H9 (cell line): ENCODE results near the gene CRMP1. TPM values are rescaled to one million over a fixed set of nuclear protein-coding genes. Genes with fewer than 3 reads are reported as not detected.

Experiments used
- DNase-seq: peaks from one replicate; pipeline ENCODE4 v3.0.0-alpha.2; 2017
- H2AFZ ChIP-seq: one replicate; pipeline ENCODE4 v1.6.1; 2013; ENCODE audit warnings: mild to moderate bottlenecking, low read length, control low read depth, moderate library complexity
- H2AK5ac ChIP-seq: 2 replicates; pipeline ENCODE4 v1.6.1; 2013; ENCODE audit warnings: low read length, control low read depth, mixed read lengths; ENCODE audit not compliant: insufficient read length
- H2BK120ac ChIP-seq: one replicate; pipeline ENCODE4 v1.6.1; 2013; ENCODE audit warnings: low read depth, mild to moderate bottlenecking, low read length, control low read depth, inconsistent platforms; ENCODE audit not compliant: poor library complexity, severe bottlenecking
- H2BK12ac ChIP-seq: 2 replicates; pipeline ENCODE4 v1.6.1; 2013; ENCODE audit warnings: low read length, control low read depth, mixed read lengths, low read depth; ENCODE audit not compliant: insufficient read length
- H2BK15ac ChIP-seq: 2 replicates; pipeline ENCODE4 v1.6.1; 2013; ENCODE audit warnings: low read depth, low read length, control low read depth
- H2BK20ac ChIP-seq: one replicate; pipeline ENCODE4 v1.6.1; 2013; ENCODE audit warnings: low read depth, mild to moderate bottlenecking, low read length, control low read depth, inconsistent platforms; ENCODE audit not compliant: poor library complexity, severe bottlenecking
- H2BK5ac ChIP-seq: 2 replicates; pipeline ENCODE4 v1.6.1; 2013; ENCODE audit warnings: low read length, control low read depth, mixed read lengths; ENCODE audit not compliant: insufficient read length
- H3K14ac ChIP-seq: 2 replicates; pipeline ENCODE4 v1.6.1; 2013; ENCODE audit warnings: low read length, control low read depth; ENCODE audit not compliant: insufficient read depth
- H3K18ac ChIP-seq: 2 replicates; pipeline ENCODE4 v1.6.1; 2013; ENCODE audit warnings: low read depth, mild to moderate bottlenecking, mixed read lengths, low read length, control low read depth; ENCODE audit not compliant: insufficient read length
- H3K23ac ChIP-seq: 2 replicates; pipeline ENCODE4 v1.6.1; 2013; ENCODE audit warnings: low read length, control low read depth, mixed read lengths, low read depth; ENCODE audit not compliant: insufficient read length
- H3K23me2 ChIP-seq: 2 replicates; pipeline ENCODE4 v1.6.1; 2013; ENCODE audit warnings: low read depth, mild to moderate bottlenecking, mixed read lengths, low read length, control low read depth; ENCODE audit not compliant: insufficient read length, poor library complexity, severe bottlenecking
- H3K27ac ChIP-seq: 2 replicates; pipeline ENCODE4 v1.5.1; 2013; ENCODE audit warnings: low read length, control low read depth, mixed read lengths, low read depth; ENCODE audit not compliant: insufficient read length
- H3K27me3 ChIP-seq: 2 replicates; pipeline ENCODE4 v1.6.1; 2013; ENCODE audit warnings: low read length, control low read depth, inconsistent platforms; ENCODE audit not compliant: insufficient read depth
- H3K4ac ChIP-seq: 2 replicates; pipeline ENCODE4 v1.6.1; 2013; ENCODE audit warnings: low read depth, mild to moderate bottlenecking, control low read depth, inconsistent platforms, low read length, moderate library complexity
- H3K4me1 ChIP-seq: 2 replicates; pipeline ENCODE4 v1.6.1; 2013; ENCODE audit warnings: low read length, control low read depth, inconsistent platforms; ENCODE audit not compliant: insufficient read depth
- H3K4me2 ChIP-seq: 2 replicates; pipeline ENCODE4 v1.6.1; 2013; ENCODE audit warnings: low read length, control low read depth, mixed read lengths; ENCODE audit not compliant: insufficient read length, insufficient read depth
- H3K56ac ChIP-seq: 2 replicates; pipeline ENCODE4 v1.6.1; 2013; ENCODE audit warnings: low read depth, mild to moderate bottlenecking, mixed read lengths, low read length, control low read depth; ENCODE audit not compliant: insufficient read length
- H3K79me1 ChIP-seq: 2 replicates; pipeline ENCODE4 v1.6.1; 2013; ENCODE audit warnings: low read depth, mild to moderate bottlenecking, moderate library complexity, low read length, control low read depth, inconsistent platforms; ENCODE audit not compliant: insufficient read depth, poor library complexity, severe bottlenecking
- H3K79me2 ChIP-seq: 2 replicates; pipeline ENCODE4 v1.6.1; 2013; ENCODE audit warnings: low read length, control low read depth, inconsistent platforms; ENCODE audit not compliant: insufficient read depth
- H3K9ac ChIP-seq: 2 replicates; pipeline ENCODE4 v1.6.1; 2013; ENCODE audit warnings: low read length, control low read depth, mixed read lengths; ENCODE audit not compliant: insufficient read length; ENCODE audit errors: extremely low read depth
- H3K9me3 ChIP-seq: one replicate; pipeline ENCODE4 v1.6.1; 2013; ENCODE audit warnings: low read depth, low read length, inconsistent platforms; ENCODE audit not compliant: control insufficient read depth
- H3T11ph ChIP-seq: one replicate; pipeline ENCODE4 v1.6.1; 2013; ENCODE audit warnings: mild to moderate bottlenecking, low read length, control low read depth, inconsistent platforms
- H4K20me1 ChIP-seq: one replicate; pipeline ENCODE4 v1.6.1; 2013; ENCODE audit not compliant: control insufficient read depth, insufficient read length, insufficient read depth
- H4K5ac ChIP-seq: 2 replicates; pipeline ENCODE4 v1.6.1; 2013; ENCODE audit warnings: low read depth, mild to moderate bottlenecking, mixed read lengths, low read length, control low read depth; ENCODE audit not compliant: insufficient read length
- H4K8ac ChIP-seq: replicated peaks from 2 replicates; pipeline ENCODE4 v1.6.1; 2013; ENCODE audit warnings: low read length, control low read depth, mixed read lengths, low read depth; ENCODE audit not compliant: insufficient read length
- H4K91ac ChIP-seq: 2 replicates; pipeline ENCODE4 v1.6.1; 2013; ENCODE audit warnings: low read depth, mild to moderate bottlenecking, moderate library complexity, mixed read lengths, low read length, control low read depth; ENCODE audit not compliant: insufficient read length
- H3K27ac Mint-ChIP-seq, 3 experiments: 2 replicates in 2 of 3; 3 replicates in 1 of 3; pipeline ENCODE4 v1.8.0; 2020 to 2021; ENCODE audit warnings: mixed read lengths in 3 of 3, mild to moderate bottlenecking in 1 of 3, moderate library complexity in 1 of 3
- H3K27me3 Mint-ChIP-seq: 2 replicates; pipeline ENCODE4 v1.8.0; 2021; ENCODE audit warnings: low read depth, mild to moderate bottlenecking, moderate library complexity, mixed read lengths
- H3K36me3 Mint-ChIP-seq, 3 experiments: 2 replicates in 2 of 3; 3 replicates in 1 of 3; pipeline ENCODE4 v1.8.0; 2020 to 2021; ENCODE audit warnings: low read depth in 3 of 3, mixed read lengths in 3 of 3; ENCODE audit not compliant: insufficient read depth in 1 of 3
- H3K4me1 Mint-ChIP-seq, 2 experiments: 2 replicates each; pipeline ENCODE4 v1.8.0; 2020; ENCODE audit warnings: mixed read lengths in 2 of 2
- H3K4me3 Mint-ChIP-seq, 2 experiments: 2 replicates in 1 of 2; 3 replicates in 1 of 2; pipeline ENCODE4 v1.8.0; 2020 to 2021; ENCODE audit warnings: mild to moderate bottlenecking in 2 of 2, mixed read lengths in 2 of 2, moderate library complexity in 1 of 2
- H3K9me3 Mint-ChIP-seq, 2 experiments: 2 replicates in 1 of 2; 3 replicates in 1 of 2; pipeline ENCODE4 v1.8.0; 2020; ENCODE audit warnings: mild to moderate bottlenecking in 2 of 2, mixed read lengths in 2 of 2, moderate library complexity in 1 of 2
- CTCF ChIP-seq: fragments of 200-600 bp; sonication (generic); conservative IDR thresholded peaks from 3 replicates; pipeline ENCODE4 v1.8.0; 2021; ENCODE audit warnings: antibody characterized with exemption, mild to moderate bottlenecking
- WGBS: extraction: QIAGEN DNeasy Blood & Tissue Kit; methylation state at CpG from one replicate; pipeline ENCODE4 v1.1.7; 2013; ENCODE audit warnings: missing lambda C conversion rate, low lambda C conversion rate, mixed read lengths; ENCODE audit not compliant: insufficient read length; ENCODE audit errors: extremely low coverage; 5-methylcytosine and 5-hydroxymethylcytosine counted together
- total RNA-seq: library from RNA; stranded (reverse); gene quantifications from 2 replicates; pipeline ENCODE4 v1.2.1, GENCODE V29; 2021

CRMP1 gene
- total RNA-seq, 1 experiment from 2014 or later, result 71.6 TPM

- Histone ChIP-seq H2AK5ac (no peak overlapping the region), H3K27ac (no peak overlapping the region), H2BK120ac (no peak overlapping the region), H3K56ac (no peak overlapping the region), H2AFZ (no peak overlapping the region), H3K23me2 (no peaks in the 10 kb centered on the region), H3K23ac (no peak overlapping the region), H3K18ac (no peak overlapping the region), H3K9me3 (no peaks in the 10 kb centered on the region), H2BK12ac (no peak overlapping the region), H3K4me1 (peaks cover 4% of the 10 kb centered on the region; the same call in 1 of the 2 replicates), H2BK20ac (no peak overlapping the region), H4K5ac (no peak overlapping the region), H3K79me2 (no peaks in the 10 kb centered on the region), H3T11ph (no peak overlapping the region), H3K14ac (no peak overlapping the region), H3K79me1 (no peaks in the 10 kb centered on the region), H4K20me1 (no peaks in the 10 kb centered on the region), H4K91ac (no peak overlapping the region), H2BK5ac (no peak overlapping the region), H3K4ac (no peak overlapping the region), H3K9ac (no peak overlapping the region), H4K8ac (no peak overlapping the region), H3K27me3 (no peaks in the 10 kb centered on the region), H2BK15ac (no peak overlapping the region), H3K4me2 (no peak overlapping the region)
- H3K4me1 Mint-ChIP-seq, result peaks cover 18 to 19% of the 10 kb centered on the region in 2 experiments
- no peaks in the 10 kb centered on the region for H3K36me3 Mint-ChIP-seq
- no peak overlapping the region for H3K4me3 Mint-ChIP-seq
- H3K27me3 Mint-ChIP-seq, result peaks cover 54% of the 10 kb centered on the region
- no peak overlapping the region for H3K27ac Mint-ChIP-seq
- H3K9me3 Mint-ChIP-seq, result no peaks in the 10 kb centered on the region
- no CpG with 5 or more reads among the region's 7 CpGs for WGBS
- DNase-seq, result no peak
- TF ChIP-seq CTCF, result no peak
Observed at GRCh38 chr4:5919571-5919970, 26.7 kb upstream of the CRMP1 start.
